HG02623 (cell line): ENCODE data around the gene PRSS12.
A peak's percentile ranks its signal among the peaks of the same experiment; 100 is the strongest.
"Not testable (repeated sequence)": the region's sequence is repeated elsewhere in the genome, so short reads cannot be mapped to it uniquely, and the experiment has no call there.

ENCODE experiments used
- ATAC-seq: cut with Tn5 transposase; IDR thresholded peaks from one replicate; pipeline ENCODE4 v1.9.1; 2021; ENCODE audit warnings: moderate library complexity; ENCODE audit not compliant: unreplicated experiment

Gene PRSS12

DNA sequence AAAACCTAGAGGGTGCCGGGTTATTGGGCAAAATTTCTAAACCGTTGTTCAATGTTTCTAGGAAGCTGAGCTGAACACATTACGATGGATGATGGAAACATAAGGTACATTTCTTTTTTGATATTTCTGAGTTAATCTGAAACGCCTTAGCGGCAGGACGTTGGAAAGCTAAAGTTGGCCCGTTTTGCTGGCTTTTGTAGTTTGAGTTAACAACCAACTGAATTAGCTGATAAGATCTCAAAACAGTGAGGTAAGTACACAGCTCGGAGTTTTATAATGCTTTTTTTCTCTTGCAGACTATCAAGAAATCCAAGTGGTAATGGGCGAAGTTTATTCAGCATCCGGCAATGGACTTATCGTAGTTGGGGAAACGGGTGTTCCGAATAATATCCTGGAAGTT, 73.5 kb downstream of the PRSS12 start:
- ATAC-seq, result no peak

DNA sequence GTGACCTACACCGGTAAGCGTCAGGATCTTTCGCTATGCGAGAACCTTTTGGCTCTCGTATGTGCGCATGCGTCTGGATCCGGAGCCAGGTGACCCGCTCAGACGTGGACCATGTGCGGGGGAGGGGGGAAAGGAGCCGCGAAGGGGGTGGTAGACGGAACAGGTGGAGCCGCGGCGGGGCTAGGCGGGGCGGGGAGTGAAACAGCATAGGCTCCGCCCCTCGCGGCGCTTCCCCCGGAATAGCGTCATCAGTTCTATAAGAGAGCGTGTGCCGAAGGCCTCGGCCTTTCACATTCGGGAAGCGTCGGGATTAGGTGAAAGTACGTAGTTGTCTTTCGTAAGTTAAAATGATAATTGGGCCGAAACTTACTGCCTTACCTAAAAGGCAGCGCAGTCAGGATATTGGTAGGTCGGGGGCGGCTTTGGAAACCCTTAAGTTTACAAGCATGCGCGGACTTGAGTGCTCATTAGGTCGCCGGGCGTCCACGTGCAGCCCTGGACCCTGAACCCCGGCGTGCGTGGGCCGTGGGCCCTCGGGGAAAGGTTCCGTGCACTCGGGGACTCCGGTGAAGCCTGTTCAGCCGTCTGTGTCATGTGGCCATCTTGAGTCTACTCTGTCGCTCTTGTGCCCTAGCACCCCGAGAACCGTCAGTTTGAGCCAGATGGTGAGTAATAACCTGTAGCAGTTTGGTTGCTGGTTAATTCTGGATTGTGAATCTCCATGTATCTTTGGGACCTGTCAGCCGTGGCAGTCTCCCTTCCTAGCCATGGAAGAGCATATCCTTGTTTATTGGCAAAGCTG, 74.1 kb downstream of the PRSS12 start:
- peak; percentile 78 for ATAC-seq

DNA sequence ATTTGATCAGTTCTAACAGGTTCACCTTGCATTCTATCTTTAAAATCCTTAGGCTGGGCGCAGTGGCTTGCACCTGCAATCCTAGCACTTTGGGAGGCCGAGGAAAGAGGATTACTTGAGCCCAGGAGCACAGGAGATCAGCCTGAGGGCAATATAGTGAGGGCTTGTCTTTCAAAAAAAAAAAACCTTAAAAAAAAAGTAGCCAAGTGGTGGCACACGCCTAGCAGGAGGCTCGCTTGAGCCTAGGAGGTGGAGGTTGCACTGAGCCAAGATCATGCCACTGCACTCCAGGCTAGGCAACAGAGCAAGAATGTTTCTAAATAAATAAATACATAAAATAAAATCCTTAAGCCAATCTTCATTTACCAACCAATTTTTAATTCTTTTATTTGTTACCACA, 75.6 kb downstream of the PRSS12 start:
- ATAC-seq, result no peak

DNA sequence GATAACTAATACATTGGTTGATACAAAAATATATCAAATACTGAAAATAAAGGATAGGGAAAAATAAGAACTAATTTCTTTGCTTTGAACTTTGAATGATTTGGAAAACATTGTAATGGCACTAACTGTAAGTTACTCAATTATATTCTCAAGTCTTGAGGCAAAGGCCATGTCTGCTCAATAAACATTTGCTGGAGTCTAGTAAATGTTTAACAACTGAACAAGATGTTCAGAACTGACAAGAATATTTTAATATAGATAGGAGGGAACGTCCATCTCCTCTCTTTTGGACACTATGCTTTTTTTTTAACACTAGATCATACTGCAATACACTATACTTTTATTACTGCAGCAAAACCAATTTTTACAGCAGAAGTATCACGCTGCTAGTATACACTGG, 76.2 kb downstream of the PRSS12 start:
- no peak for ATAC-seq

DNA sequence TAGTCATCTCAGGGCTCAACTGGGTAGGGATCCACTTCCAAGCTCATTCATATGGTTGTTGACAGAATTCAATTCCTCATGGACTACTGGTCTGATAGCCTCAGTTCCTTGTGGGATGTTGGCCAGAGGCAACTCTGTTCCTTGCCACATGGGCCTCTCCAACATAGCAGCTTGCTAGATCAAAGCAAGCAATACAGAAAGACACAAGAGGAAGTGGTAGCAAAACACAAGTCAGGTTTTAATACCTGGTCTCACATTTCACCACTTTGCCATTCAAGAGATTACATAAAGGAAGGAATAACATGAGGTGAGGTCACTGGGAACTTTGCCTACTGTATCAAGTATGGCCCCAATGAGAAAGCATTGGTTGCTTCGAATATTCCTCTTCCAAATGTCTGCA, 79.2 kb downstream of the PRSS12 start:
- no peak for ATAC-seq

DNA sequence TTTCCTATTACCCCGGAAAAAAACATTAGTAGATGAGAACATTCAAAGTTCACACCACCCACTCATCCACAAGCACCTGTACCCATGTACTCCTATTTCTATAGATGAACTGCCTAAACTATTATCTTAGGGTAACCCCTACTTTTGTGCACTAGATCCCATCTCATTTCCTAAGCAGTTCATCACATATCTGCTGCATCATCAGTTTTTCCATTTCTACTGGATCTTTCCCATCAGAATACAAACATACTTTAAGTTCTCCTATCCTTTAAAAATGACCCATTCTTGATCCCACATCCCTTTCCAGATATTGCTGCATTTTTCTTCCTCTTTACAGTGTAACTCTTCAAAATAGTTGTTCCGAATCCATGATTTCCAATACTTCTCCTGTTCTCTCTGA, 81.0 kb downstream of the PRSS12 start:
- ATAC-seq, result no peak

DNA sequence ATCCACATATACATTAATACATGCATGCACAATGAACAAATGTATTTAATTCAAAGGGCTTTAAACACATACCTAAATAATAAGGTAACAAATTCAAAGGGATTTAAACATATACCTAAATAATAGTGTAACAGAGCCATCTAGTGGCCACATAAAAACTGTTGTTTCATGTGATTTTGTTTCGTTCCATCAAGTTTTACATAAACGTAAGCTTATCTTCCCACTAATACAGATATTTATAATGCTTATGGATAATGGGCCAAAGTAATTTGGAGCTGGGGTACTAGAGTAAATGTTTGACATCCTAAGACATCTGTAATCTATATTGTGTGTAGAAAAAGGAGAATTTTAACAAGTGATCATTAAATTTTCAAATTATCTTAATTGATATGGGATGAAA, 82.3 kb downstream of the PRSS12 start:
- ATAC-seq, result no peak

DNA sequence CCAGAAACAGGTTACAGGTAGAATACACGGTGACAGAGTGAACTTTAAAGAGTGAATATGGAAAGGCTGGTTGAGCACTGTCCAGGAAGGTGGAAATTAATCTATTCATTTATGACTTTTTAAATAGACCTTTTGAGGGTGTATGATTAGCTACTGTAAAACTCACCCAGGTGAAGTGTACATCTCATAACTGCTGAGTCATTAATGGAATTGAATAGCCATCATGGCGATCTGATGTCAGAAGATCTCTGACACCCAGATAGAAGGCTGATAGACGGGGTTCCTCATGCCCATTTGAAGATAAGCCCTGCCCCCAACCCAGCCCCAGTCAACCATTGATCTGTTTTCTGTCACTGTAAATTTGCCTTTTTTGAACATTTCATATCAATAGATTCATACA, 84.0 kb downstream of the PRSS12 start:
- ATAC-seq, result no peak

DNA sequence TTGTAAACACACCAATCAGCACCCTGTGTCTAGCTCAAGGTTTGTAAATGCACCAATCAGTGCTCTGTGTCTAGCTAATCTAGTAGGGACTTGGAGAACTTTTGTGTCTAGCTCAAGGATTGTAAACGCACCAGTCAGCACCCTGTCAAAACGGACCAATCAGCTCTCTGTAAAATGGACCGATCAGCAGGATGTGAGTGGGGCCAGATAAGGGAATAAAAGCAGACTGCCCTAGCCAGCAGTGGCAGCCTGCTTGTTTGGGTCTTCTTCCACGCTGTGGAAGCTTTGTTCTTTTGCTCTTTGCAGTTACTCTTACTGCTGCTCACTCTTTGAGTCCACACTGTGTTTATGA, 86.7 kb downstream of the PRSS12 start:
- not testable (repeated sequence) for ATAC-seq

DNA sequence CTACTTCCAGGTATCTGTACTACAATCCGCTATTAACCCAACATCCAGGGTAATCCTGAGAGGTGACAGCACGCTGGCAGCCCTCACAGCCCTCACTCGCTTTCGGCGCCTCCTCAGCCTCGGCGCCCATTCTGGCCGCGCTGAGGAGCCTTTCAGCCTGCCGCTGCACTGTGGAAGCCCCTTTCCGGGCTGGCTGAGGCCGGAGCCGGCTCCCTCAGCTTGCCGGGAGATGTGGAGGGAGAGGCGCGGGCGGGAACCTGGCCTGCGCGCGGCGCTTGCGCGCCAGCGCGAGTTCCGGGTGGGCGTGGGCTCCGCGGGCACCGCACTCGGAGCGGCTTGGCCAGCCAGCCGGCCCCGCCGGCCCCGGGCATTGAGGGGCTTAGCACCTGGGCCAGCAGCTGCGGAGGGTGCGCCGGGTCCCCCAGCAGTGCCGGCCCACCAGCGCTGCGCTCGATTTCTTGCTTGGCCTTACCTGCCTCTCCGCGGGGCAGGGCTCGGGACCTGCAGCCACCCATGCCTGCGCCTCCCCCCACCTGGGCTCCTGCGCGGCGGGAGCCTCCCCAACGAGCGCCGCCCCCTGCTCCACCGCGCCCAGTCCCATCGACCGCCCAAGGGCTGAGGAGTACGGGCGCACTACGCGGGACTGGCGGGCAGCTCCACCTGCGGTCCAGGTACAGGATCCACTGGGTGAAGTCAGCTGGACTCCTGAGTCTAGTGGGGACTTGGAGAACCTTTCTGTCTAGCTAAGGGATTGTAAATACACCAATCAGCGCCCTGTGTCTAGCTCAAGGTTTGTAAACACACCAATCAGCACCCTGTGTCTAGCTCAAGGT, 87.3 kb downstream of the PRSS12 start:
- peak; percentile 51 for ATAC-seq

DNA sequence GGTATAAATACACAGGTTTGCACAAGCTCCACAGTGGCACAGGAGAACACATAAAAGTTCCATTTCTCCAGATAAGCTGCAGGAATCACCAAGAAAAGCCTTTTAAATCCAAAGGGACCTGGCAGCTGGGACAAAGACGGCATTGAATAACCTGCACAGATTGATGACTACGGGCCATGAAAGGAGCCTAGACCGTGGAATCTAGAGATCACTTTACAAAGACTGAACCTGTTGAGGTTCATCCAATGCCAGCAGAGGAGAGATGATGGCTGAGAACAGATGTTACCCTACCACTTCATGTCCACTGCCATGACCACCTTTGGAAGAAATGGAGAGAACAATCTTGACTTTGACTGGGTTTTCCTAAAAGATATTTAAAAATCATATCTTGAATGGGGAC, 88.7 kb downstream of the PRSS12 start:
- no peak for ATAC-seq

DNA sequence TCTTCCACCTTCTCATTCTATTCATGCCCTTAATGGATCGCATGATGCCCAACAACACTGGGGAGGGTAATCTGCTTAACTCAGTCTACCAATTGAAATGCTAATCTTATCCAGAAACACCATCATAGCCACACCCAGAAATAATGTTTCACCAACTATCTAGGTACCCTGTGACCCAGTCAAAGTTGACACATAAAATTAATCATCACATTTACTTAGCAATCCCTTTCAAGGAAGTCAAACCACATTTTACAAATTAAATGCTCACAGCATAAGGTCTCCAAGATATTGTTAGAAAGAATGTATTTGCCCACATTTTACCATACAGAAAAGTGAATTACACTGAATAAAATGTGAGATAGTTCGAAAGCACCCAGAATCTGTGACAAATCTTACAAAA, 92.5 kb downstream of the PRSS12 start:
- no peak for ATAC-seq

DNA sequence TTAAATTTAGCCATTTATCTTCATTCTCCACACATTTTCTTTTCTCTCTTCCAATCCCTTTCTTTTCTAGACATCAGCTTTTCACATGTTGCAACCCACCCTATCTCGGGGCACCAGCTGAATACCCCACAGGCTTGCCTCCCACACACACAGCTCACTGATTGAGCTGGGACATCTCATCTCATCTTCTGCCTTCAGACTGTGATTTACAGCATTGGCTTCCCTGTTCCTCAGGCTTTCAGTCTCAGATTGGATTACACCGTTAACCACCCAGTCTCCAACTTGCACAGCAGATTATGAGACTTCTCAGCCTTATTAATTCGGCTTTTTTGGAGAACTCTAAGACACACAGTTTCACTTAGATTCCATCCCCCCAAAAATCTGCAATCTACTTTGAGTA, 93.7 kb downstream of the PRSS12 start:
- no peak for ATAC-seq

DNA sequence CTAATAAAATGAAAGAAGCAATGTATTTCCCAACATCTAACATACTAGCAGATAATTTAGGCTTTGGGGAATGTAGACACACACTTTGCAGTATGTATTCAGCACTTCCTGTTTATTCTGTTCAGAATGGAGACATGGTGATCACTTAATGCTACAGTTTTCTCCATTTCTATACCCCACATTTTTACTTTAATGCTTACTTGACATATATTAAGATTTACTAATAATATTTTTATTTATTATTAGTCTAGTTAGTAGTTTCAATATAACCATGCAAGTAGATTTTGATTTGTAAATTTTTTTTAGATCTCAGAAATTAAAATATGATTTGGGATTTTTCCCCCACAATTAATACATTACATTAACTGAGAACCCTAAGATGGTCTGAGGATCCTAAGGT, 98.4 kb downstream of the PRSS12 start:
- no peak for ATAC-seq

DNA sequence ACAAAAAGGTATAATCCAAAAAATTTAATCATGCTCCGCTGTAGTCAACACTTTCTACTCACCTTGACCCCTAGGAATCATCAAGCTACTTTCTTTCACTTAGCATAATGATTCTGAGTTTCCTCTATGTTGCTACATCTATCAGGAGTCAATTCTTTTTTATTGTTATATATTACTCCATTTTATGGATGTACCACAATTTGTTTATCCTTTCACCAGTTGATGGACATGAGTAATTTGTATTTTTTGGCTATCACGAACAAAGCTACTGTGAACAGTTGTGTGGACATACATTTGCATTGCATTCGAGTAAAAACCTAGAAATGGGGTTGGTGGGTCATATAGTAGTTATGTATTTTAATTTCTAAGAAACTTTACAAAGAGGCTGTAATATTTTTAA, 102.9 kb downstream of the PRSS12 start:
- no peak for ATAC-seq

DNA sequence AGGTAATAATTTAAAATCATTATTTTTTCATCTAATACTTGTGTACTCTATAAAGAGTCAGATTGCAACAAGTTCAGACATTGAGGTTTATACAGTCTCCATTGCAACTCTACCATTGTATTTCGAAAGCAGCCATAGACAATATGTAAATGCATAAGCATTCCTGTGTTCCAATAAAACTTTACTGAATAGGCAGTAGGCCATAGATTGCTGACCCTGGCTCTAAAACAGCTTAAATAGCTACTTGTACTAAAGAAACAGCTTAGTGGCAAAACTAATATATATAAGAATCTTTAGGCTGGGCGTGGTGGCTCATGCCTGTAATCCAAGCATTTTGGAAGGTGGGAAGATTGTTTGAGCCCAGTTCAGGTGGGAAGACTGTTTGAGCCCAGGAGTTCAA, 115.3 kb downstream of the PRSS12 start:
- ATAC-seq, result no peak

DNA sequence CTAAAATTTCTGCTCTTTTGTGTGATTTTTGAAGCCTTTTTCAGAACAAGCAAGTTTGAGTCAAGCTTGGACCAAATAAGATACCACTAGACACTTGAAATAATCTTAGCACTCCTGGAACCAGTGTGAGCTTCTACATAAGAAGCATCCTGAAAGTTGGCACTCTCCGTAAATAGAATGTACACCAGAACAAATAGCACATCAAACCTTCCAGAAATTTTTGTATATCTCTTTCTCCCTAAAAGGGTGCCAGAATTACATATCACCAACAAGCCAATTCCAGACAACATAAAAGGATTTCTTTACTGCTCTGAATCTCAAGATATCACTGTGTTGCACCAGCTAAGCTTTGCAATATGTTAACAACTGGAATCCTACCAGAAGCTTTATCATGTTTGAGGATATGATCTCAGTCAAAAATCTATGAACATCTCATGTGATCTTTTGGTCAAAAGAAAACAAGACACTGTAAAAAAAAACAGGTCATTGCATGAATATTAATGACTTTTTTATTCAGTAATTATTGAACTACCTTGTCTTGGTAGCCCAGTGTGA, 117.2 kb downstream of the PRSS12 start:
- no peak for ATAC-seq
